HepG2 (cell line): ENCODE measurements around the gene PLD1. TPM values are rescaled to one million over a fixed set of nuclear protein-coding genes. Genes with fewer than 3 reads are reported as not detected.
A peak's percentile ranks its signal among the peaks of the same experiment; 100 is the strongest.

ENCODE experiments used
- AHDC1 ChIP-seq: sonication (generic); formaldehyde crosslinking; IDR thresholded peaks from 2 replicates; pipeline ENCODE4 v1.5.1; 2020; ENCODE audit warnings: mild to moderate bottlenecking, missing genetic modification reagents, borderline replicate concordance
- ELK4 ChIP-seq: sonication (generic); formaldehyde crosslinking; IDR thresholded peaks from 2 replicates; pipeline ENCODE4 v1.9.0; 2021; ENCODE audit warnings: missing genetic modification reagents, borderline replicate concordance
- GATA4 ChIP-seq: sonication (generic); IDR thresholded peaks from 2 replicates; pipeline ENCODE4 v1.6.1; 2016; ENCODE audit warnings: antibody characterized with exemption, low read depth, borderline replicate concordance
- NFKBIZ ChIP-seq: IDR thresholded peaks from 2 replicates; pipeline ENCODE4 v1.6.1; 2018; ENCODE audit warnings: missing genetic modification reagents, missing compliant biosample characterization
- PAF1 ChIP-seq: IDR thresholded peaks from 2 replicates; pipeline ENCODE4 v1.6.1; 2016; ENCODE audit warnings: missing genetic modification reagents, missing compliant biosample characterization
- RBM39 ChIP-seq: fragments of 200-400 bp; formaldehyde crosslinking; IDR thresholded peaks from one replicate; pipeline ENCODE4 v1.6.1; 2018; ENCODE audit warnings: antibody characterized with exemption, mild to moderate bottlenecking, low read depth, low read length; ENCODE audit not compliant: poor library complexity, severe bottlenecking
- SMC3 ChIP-seq: IDR thresholded peaks from 2 replicates; pipeline ENCODE4 v1.6.1; 2011; ENCODE audit warnings: low read length, improper control_type of control experiment
- TRAFD1 ChIP-seq: sonication (generic); formaldehyde crosslinking; IDR thresholded peaks from 2 replicates; pipeline ENCODE4 v1.5.1; 2020; ENCODE audit warnings: missing genetic modification reagents, mild to moderate bottlenecking, borderline replicate concordance
- ZBTB44 ChIP-seq: sonication (generic); formaldehyde crosslinking; IDR thresholded peaks from 2 replicates; pipeline ENCODE4 v1.4.0; 2020; ENCODE audit warnings: missing genetic modification reagents
- ZMAT3 ChIP-seq: sonication (generic); formaldehyde crosslinking; conservative IDR thresholded peaks from 2 replicates; pipeline ENCODE4 v1.7.0; 2021; ENCODE audit warnings: missing genetic modification reagents
- ZNF160 ChIP-seq: sonication (generic); formaldehyde crosslinking; IDR thresholded peaks from 2 replicates; pipeline ENCODE4 v1.8.0; 2022; ENCODE audit warnings: mild to moderate bottlenecking, inconsistent platforms, missing genetic modification reagents
- ZNF20 ChIP-seq: sonication (generic); formaldehyde crosslinking; IDR thresholded peaks from 2 replicates; pipeline ENCODE4 v1.4.0; 2020; ENCODE audit warnings: mild to moderate bottlenecking, moderate library complexity, missing genetic modification reagents
- ZNF460 ChIP-seq: sonication (generic); formaldehyde crosslinking; IDR thresholded peaks from 2 replicates; pipeline ENCODE4 v1.5.1; 2020; ENCODE audit warnings: missing genetic modification reagents, mild to moderate bottlenecking, borderline replicate concordance
- ZNF567 ChIP-seq: sonication (generic); formaldehyde crosslinking; IDR thresholded peaks from 2 replicates; pipeline ENCODE4 v1.8.1; 2023; ENCODE audit warnings: mild to moderate bottlenecking, missing genetic modification reagents, borderline replicate concordance
- ZNF704 ChIP-seq: sonication (generic); formaldehyde crosslinking; IDR thresholded peaks from 2 replicates; pipeline ENCODE4 v1.8.1; 2023; ENCODE audit warnings: mild to moderate bottlenecking, inconsistent platforms, moderate library complexity, missing genetic modification reagents, borderline replicate concordance
- ZNF839 ChIP-seq: sonication (generic); formaldehyde crosslinking; IDR thresholded peaks from 2 replicates; pipeline ENCODE4 v1.4.0; 2020; ENCODE audit warnings: missing genetic modification reagents, mild to moderate bottlenecking, borderline replicate concordance
- polyA plus RNA-seq, 8 experiments: library from polyadenylated mRNA; depleted of rRNA in 3 of 8; stranded (reverse) in 7 of 8; unstranded in 1 of 8; fragments of >200 nt; fragmentation: Illumina TruSeq in 4 of 8; extraction: Trizol in 4 of 8; gene quantifications; 2 replicates each; pipeline versions ENCODE4 v1.2.1 to v1.2.3, GENCODE V29; 2011 to 2016; ENCODE audit warnings: low read depth in 4 of 8, missing spikeins in 1 of 8, mixed read lengths in 1 of 8; ENCODE audit not compliant: insufficient read depth in 1 of 8
- total RNA-seq, 5 experiments: library from RNA; depleted of rRNA; stranded (reverse); fragments of >200 nt; fragmentation: Illumina TruSeq; extraction: Trizol; gene quantifications; 2 replicates each; pipeline ENCODE4 v1.2.3, GENCODE V29; 2016; ENCODE audit warnings: low read depth in 1 of 5

The PLD1 gene
- total and polyA plus RNA-seq, 2 of the 13 experiments (the other 11 are each of a cell fraction or from before 2014, with no cell fraction given) = 27.1 to 59.4 TPM

- TF ChIP-seq ZNF704 (0 out of 2 replicates have a peak, but pooled peaks have one; percentile 40), ZMAT3 (CRISPR knock-in tag) (no peak), ZNF839 (no peak), SMC3 (peak; percentile 36; the same call in 1 of the 2 replicates), ZNF160 (CRISPR knock-in tag) (no peak), ZNF460 (CRISPR knock-in tag) (no peak), TRAFD1 (CRISPR knock-in tag) (no peak), ZNF567 (no peak), ZBTB44 (no peak), RBM39 (no peak), GATA4 (peak; percentile 99), ZNF20 (no peak), NFKBIZ (CRISPR knock-in tag) (peak; percentile 92; the same call in 1 of the 2 replicates), PAF1 (no peak), AHDC1 (peak; percentile 92; the same call in 1 of the 2 replicates), ELK4 (no peak)
These were observed 30.7 kb upstream of the PLD1 start (continued) for GRCh38 chr3:171840811-171841619.
